H1 (cell line): ENCODE measurements around the gene BICRAL. TPM values are rescaled to one million over a fixed set of nuclear protein-coding genes. Genes with fewer than 3 reads are reported as not detected.
"Not testable (repeated sequence)": the region's sequence is repeated elsewhere in the genome, so short reads cannot be mapped to it uniquely, and the experiment has no call there.

Experiments used
- CTCF ChIA-PET: fragments of 300-600 bp; sonication (Branson Sonifier 250); formaldehyde crosslinking; loops from one replicate; lab custom pipeline; 2021; ENCODE audit not compliant: partially characterized antibody; lab: Charles Lee
- POLR2A ChIA-PET: fragments of 300-600 bp; sonication (Branson Sonifier 250); formaldehyde crosslinking; loops from one replicate; lab custom pipeline; 2021; ENCODE audit warnings: inconsistent platforms; ENCODE audit not compliant: partially characterized antibody; lab: Charles Lee
- DNase-seq, 2 experiments: peaks; one replicate each; pipeline versions ENCODE4 v3.0.0 to v3.0.0-alpha.2; 2010 to 2022; ENCODE audit warnings: low spot score in 2 of 2, low read depth in 1 of 2, mixed read lengths in 1 of 2
- FAIRE-seq: peaks from 2 replicates; lab custom pipeline; 2011; peaks lifted over from hg19 to GRCh38; lab: Jason Lieb, UNC
- H2AFZ ChIP-seq: 2 replicates; pipeline ENCODE4 v1.8.1; 2012; ENCODE audit warnings: low read length, inconsistent platforms
- H2AK5ac ChIP-seq: 2 replicates; pipeline ENCODE4 v1.6.1; 2013; ENCODE audit warnings: low read depth, low read length
- H2BK120ac ChIP-seq: replicated peaks from 2 replicates; pipeline ENCODE3; 2013; ENCODE audit warnings: low read depth, low read length, inconsistent platforms
- H2BK12ac ChIP-seq: 2 replicates; pipeline ENCODE4 v1.6.1; 2013; ENCODE audit warnings: low read depth, low read length
- H2BK15ac ChIP-seq: 2 replicates; pipeline ENCODE4 v1.6.1; 2013; ENCODE audit warnings: low read length
- H2BK20ac ChIP-seq: 2 replicates; pipeline ENCODE4 v1.6.1; 2013; ENCODE audit warnings: low read length
- H2BK5ac ChIP-seq: 2 replicates; pipeline ENCODE4 v1.6.1; 2013; ENCODE audit warnings: low read depth, low read length
- H3K14ac ChIP-seq: 2 replicates; pipeline ENCODE4 v1.6.1; 2013; ENCODE audit warnings: inconsistent platforms; ENCODE audit not compliant: insufficient read length
- H3K18ac ChIP-seq: 2 replicates; pipeline ENCODE4 v1.6.1; 2013; ENCODE audit warnings: low read length; ENCODE audit errors: extremely low read depth
- H3K23ac ChIP-seq: 2 replicates; pipeline ENCODE4 v1.6.1; 2013; ENCODE audit warnings: inconsistent platforms; ENCODE audit not compliant: insufficient read length
- H3K23me2 ChIP-seq: 2 replicates; pipeline ENCODE4 v1.6.1; 2013; ENCODE audit warnings: low read depth, low read length
- H3K27ac ChIP-seq: 2 replicates; pipeline ENCODE4 v1.6.1; 2011; ENCODE audit warnings: low read depth, low read length, inconsistent platforms
- H3K27me3 ChIP-seq, 4 experiments: replicated peaks in 1 of 4; 1 replicate in 1 of 4; 2 replicates in 3 of 4; pipeline versions ENCODE4 v1.6.1 to v1.8.1; 2011 to 2013; ENCODE audit warnings: low read length in 3 of 4, mild to moderate bottlenecking in 3 of 4, inconsistent platforms in 2 of 4, mixed read lengths in 2 of 4, moderate library complexity in 1 of 4; ENCODE audit not compliant: control insufficient read depth in 3 of 4, insufficient read depth in 3 of 4; ENCODE audit errors: extremely low read depth in 1 of 4
- H3K36me3 ChIP-seq, 4 experiments: 2 replicates each; pipeline versions ENCODE4 v1.6.1 to v1.8.1; 2011 to 2013; ENCODE audit warnings: mild to moderate bottlenecking in 4 of 4, low read length in 3 of 4, moderate library complexity in 2 of 4, control low read depth in 1 of 4, inconsistent platforms in 1 of 4; ENCODE audit not compliant: insufficient read depth in 4 of 4, control insufficient read depth in 2 of 4
- H3K4ac ChIP-seq: replicated peaks from 2 replicates; pipeline ENCODE3; 2013; ENCODE audit warnings: low read length, low read depth, mixed read lengths, inconsistent platforms; ENCODE audit not compliant: insufficient read length
- H3K4me1 ChIP-seq, 4 experiments: replicated peaks in 1 of 4; 1 replicate in 1 of 4; 2 replicates in 3 of 4; pipeline versions ENCODE4 v1.6.1 to v1.8.1; 2011 to 2013; ENCODE audit warnings: low read length in 3 of 4, inconsistent platforms in 2 of 4, mixed read lengths in 1 of 4; ENCODE audit not compliant: insufficient read depth in 4 of 4, control insufficient read depth in 3 of 4
- H3K4me2 ChIP-seq, 2 experiments: 2 replicates each; pipeline versions ENCODE4 v1.6.1 to v1.8.1; 2011 to 2013; ENCODE audit warnings: low read depth in 2 of 2, low read length in 2 of 2, control low read depth in 1 of 2, inconsistent platforms in 1 of 2, mild to moderate bottlenecking in 1 of 2; ENCODE audit not compliant: insufficient read depth in 1 of 2
- H3K4me3 ChIP-seq, 4 experiments: fragments of 200-600, 300-600 bp in 1 of 4; sonication (generic), shearing (Covaris generic), sonication (Bioruptor Twin) in 1 of 4; 2 replicates each; pipeline versions ENCODE4 v1.5.1 to v1.8.1; 2011 to 2016; ENCODE audit warnings: low read length in 4 of 4, low read depth in 3 of 4, control low read depth in 2 of 4, inconsistent platforms in 2 of 4, mild to moderate bottlenecking in 2 of 4, mixed read lengths in 1 of 4, moderate library complexity in 1 of 4; ENCODE audit not compliant: insufficient read depth in 2 of 4; ENCODE audit errors: extremely low read depth in 1 of 4
- H3K56ac ChIP-seq: replicated peaks from 2 replicates; pipeline ENCODE3; 2013; ENCODE audit warnings: low read depth, mild to moderate bottlenecking, mixed read lengths, low read length, inconsistent platforms; ENCODE audit not compliant: insufficient read length
- H3K79me1 ChIP-seq: 2 replicates; pipeline ENCODE4 v1.6.1; 2013; ENCODE audit warnings: low read depth, low read length, control low read depth
- H3K79me2 ChIP-seq, 2 experiments: 2 replicates each; pipeline versions ENCODE4 v1.6.1 to v1.8.1; 2012 to 2013; ENCODE audit warnings: low read length in 2 of 2, mild to moderate bottlenecking in 2 of 2, inconsistent platforms in 1 of 2; ENCODE audit not compliant: insufficient read depth in 2 of 2, control insufficient read depth in 1 of 2
- H3K9ac ChIP-seq, 4 experiments: replicated peaks in 1 of 4; 1 replicate in 1 of 4; 2 replicates in 3 of 4; pipeline versions ENCODE4 v1.6.1 to v1.8.1; 2011 to 2013; ENCODE audit warnings: low read depth in 3 of 4, low read length in 3 of 4, control low read depth in 2 of 4, mild to moderate bottlenecking in 2 of 4, moderate library complexity in 2 of 4, inconsistent platforms in 1 of 4; ENCODE audit errors: extremely low read depth in 1 of 4
- H3K9me3 ChIP-seq, 2 experiments: 2 replicates each; pipeline versions ENCODE4 v1.6.1 to v1.8.1; 2012 to 2013; ENCODE audit warnings: mild to moderate bottlenecking in 2 of 2, moderate library complexity in 2 of 2, control low read depth in 1 of 2, inconsistent platforms in 1 of 2, low read depth in 1 of 2, low read length in 1 of 2, mixed read lengths in 1 of 2; ENCODE audit not compliant: insufficient read depth in 2 of 2
- H4K20me1 ChIP-seq, 2 experiments: replicated peaks in 1 of 2; 2 replicates each; pipeline versions ENCODE3 to v1.8.1; 2011 to 2013; ENCODE audit warnings: inconsistent platforms in 2 of 2, low read length in 2 of 2, mild to moderate bottlenecking in 1 of 2; ENCODE audit not compliant: insufficient read depth in 2 of 2, control insufficient read depth in 1 of 2
- H4K5ac ChIP-seq: 2 replicates; pipeline ENCODE4 v1.6.1; 2013; ENCODE audit warnings: low read length, low read depth, mixed read lengths, inconsistent platforms; ENCODE audit not compliant: insufficient read length
- H4K8ac ChIP-seq: 2 replicates; pipeline ENCODE4 v1.8.0; 2013; ENCODE audit warnings: mild to moderate bottlenecking, moderate library complexity, low read length, inconsistent platforms; ENCODE audit not compliant: insufficient read depth; ENCODE audit errors: extremely low read depth
- H4K91ac ChIP-seq: replicated peaks from 2 replicates; pipeline ENCODE3; 2013; ENCODE audit warnings: low read length, mixed read lengths, inconsistent platforms; ENCODE audit not compliant: insufficient read length
- WGBS, 2 experiments: shearing (Covaris generic) in 1 of 2; methylation state at CpG; one replicate each; pipeline versions ENCODE4 v1.1.6 to v1.1.7; 2013 to 2015; ENCODE audit warnings: low lambda C conversion rate in 2 of 2, mixed read lengths in 2 of 2, inconsistent platforms in 1 of 2, low coverage in 1 of 2, missing lambda C conversion rate in 1 of 2; ENCODE audit not compliant: insufficient replicate concordance in 2 of 2, insufficient coverage in 1 of 2, insufficient read length in 1 of 2; ENCODE audit errors: extremely low coverage in 1 of 2, missing lambda C conversion rate in 1 of 2; 5-methylcytosine and 5-hydroxymethylcytosine counted together
- polyA plus RNA-seq, 7 experiments: library from polyadenylated mRNA; depleted of rRNA in 3 of 7; stranded (reverse) in 5 of 7; unstranded in 2 of 7; fragments of >200 nt in 5 of 7; fragments of 200-250 nt in 2 of 7; gene quantifications; 1 replicate in 5 of 7; 2 replicates in 1 of 7; 4 replicates in 1 of 7; pipeline versions ENCODE4 v1.2.1 to v1.2.3, GENCODE V29; 2011 to 2013; ENCODE audit warnings: missing spikeins in 2 of 7, mixed read lengths in 2 of 7
- total RNA-seq: library from RNA; stranded (reverse); fragmentation: NEBNext Ultra II Directional; extraction: Animal tissue kit (Norgen Biotek cat#: 25700); gene quantifications from 2 replicates; pipeline ENCODE4 v1.2.1, GENCODE V29; 2021

BICRAL gene
- total and polyA plus RNA-seq, 2 of the 8 experiments (the other 6 are each of a cell fraction or from before 2014, with no cell fraction given), result 9.4 to 12.2 TPM

GRCh38 chr6:42797696-42798095 lies 15.8 kb downstream of the BICRAL start:
- POLR2A ChIA-PET, result interaction anchor here (1.4 to 2.4 kb wide), 2 partner anchors 11 to 13 kb away, joined by 3 to 7 read pairs; no protein-coding TSS in a partner anchor
- WGBS, 2 experiments, result 98% methylated on average over 3 of the region's 3 CpGs; no CpG with 5 or more reads in 1 of the 2 experiments
- H3K9me3 ChIP-seq, result not testable (repeated sequence)

More at GRCh38 chr6:42797696-42798095, 15.8 kb downstream of the BICRAL start:
- H2BK12ac ChIP-seq, DNase-seq, H3K27me3 ChIP-seq, H4K91ac ChIP-seq, H2BK5ac ChIP-seq, H2BK120ac ChIP-seq, H3K14ac ChIP-seq, H3K27ac ChIP-seq, H4K8ac ChIP-seq, H2AFZ ChIP-seq, H3K23ac ChIP-seq, H3K23me2 ChIP-seq, H3K4me2 ChIP-seq, H3K4me3 ChIP-seq, H3K18ac ChIP-seq, H2BK20ac ChIP-seq, H4K5ac ChIP-seq, H3K36me3 ChIP-seq, H3K79me1 ChIP-seq, H4K20me1 ChIP-seq, H3K4ac ChIP-seq, FAIRE-seq, H3K4me1 ChIP-seq, H2AK5ac ChIP-seq, H3K9ac ChIP-seq, H3K79me2 ChIP-seq, H2BK15ac ChIP-seq, H3K56ac ChIP-seq: not testable (repeated sequence)
- CTCF ChIA-PET, result interaction anchor here (0.6 to 1.9 kb wide), 3 partner anchors 21 to 250 kb away, joined by 3 to 4 read pairs (median 4); no protein-coding TSS in a partner anchor
